Kidney epithelial cell (primary cell): Measurements from ENCODE around the gene BCKDHA. TPM values are rescaled to one million over a fixed set of nuclear protein-coding genes. Genes with fewer than 3 reads are reported as not detected.

Source experiments
- DNase-seq: peaks from one replicate; pipeline ENCODE4 v3.0.0-alpha.2; 2010; ENCODE audit warnings: low read depth
- H3K27me3 ChIP-seq: 2 replicates; pipeline ENCODE4 v1.6.0; 2011; ENCODE audit warnings: low read length; ENCODE audit not compliant: control insufficient read depth, insufficient read depth
- H3K36me3 ChIP-seq: 2 replicates; pipeline ENCODE4 v1.5.1; 2011; ENCODE audit warnings: low read length; ENCODE audit not compliant: control insufficient read depth, insufficient read depth
- H3K4me3 ChIP-seq: 2 replicates; pipeline ENCODE4 v1.5.1; 2011; ENCODE audit warnings: low read depth, mild to moderate bottlenecking, control low read depth, low read length
- total RNA-seq: library from RNA; depleted of rRNA; stranded (reverse); fragments of >200 nt; gene quantifications from 2 replicates; pipeline ENCODE4 v1.2.3, GENCODE V29; 2015
- TF ChIP-seq, protein P1 (sequence below): IDR thresholded peaks from 2 replicates; pipeline ENCODE4 v1.5.1; 2011; ENCODE audit warnings: mild to moderate bottlenecking, moderate library complexity, low read length, control low read depth, inconsistent platforms; ENCODE audit not compliant: insufficient read depth, poor library complexity, severe bottlenecking

Gene BCKDHA
- total RNA-seq, 1 donor from 2014 or later = 49.5 TPM

- no peak for DNase-seq
- TF ChIP-seq, protein P1, sequence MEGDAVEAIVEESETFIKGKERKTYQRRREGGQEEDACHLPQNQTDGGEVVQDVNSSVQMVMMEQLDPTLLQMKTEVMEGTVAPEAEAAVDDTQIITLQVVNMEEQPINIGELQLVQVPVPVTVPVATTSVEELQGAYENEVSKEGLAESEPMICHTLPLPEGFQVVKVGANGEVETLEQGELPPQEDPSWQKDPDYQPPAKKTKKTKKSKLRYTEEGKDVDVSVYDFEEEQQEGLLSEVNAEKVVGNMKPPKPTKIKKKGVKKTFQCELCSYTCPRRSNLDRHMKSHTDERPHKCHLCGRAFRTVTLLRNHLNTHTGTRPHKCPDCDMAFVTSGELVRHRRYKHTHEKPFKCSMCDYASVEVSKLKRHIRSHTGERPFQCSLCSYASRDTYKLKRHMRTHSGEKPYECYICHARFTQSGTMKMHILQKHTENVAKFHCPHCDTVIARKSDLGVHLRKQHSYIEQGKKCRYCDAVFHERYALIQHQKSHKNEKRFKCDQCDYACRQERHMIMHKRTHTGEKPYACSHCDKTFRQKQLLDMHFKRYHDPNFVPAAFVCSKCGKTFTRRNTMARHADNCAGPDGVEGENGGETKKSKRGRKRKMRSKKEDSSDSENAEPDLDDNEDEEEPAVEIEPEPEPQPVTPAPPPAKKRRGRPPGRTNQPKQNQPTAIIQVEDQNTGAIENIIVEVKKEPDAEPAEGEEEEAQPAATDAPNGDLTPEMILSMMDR = no peak
- Histone ChIP-seq H3K36me3 (no peaks in the 10 kb centered on the region), H3K4me3 (no peak overlapping the region), H3K27me3 (no peaks in the 10 kb centered on the region)
Observed at GRCh38 chr19:41384351-41384750, 13.3 kb upstream of the BCKDHA start.

DNA sequence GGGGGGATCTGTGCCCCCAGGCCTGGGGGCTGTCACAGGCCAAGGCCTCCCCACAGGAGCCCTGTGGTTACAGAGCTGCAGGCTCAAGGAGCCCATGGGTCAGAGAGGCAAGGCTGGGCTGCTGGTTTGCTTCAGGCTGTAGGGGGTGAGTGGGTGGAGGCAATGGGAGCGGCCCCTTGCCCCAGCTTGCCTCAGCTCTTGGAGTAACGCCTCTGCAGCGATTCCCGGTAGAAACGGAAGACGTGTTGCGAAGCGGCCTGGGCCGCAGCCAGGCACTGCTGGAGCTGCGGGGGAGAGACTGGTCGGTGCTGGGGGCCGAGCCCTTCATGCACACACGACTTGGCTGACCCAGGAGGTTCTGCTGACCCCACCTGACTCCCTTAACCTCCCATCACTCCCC, 11.2 kb upstream of the BCKDHA start:
- TF ChIP-seq, protein P1 = no peak
- H3K36me3 ChIP-seq = peaks cover 1% of the 10 kb centered on the region
- no peak overlapping the region for H3K4me3 ChIP-seq
- DNase-seq = no peak
- H3K27me3 ChIP-seq = no peaks in the 10 kb centered on the region

DNA sequence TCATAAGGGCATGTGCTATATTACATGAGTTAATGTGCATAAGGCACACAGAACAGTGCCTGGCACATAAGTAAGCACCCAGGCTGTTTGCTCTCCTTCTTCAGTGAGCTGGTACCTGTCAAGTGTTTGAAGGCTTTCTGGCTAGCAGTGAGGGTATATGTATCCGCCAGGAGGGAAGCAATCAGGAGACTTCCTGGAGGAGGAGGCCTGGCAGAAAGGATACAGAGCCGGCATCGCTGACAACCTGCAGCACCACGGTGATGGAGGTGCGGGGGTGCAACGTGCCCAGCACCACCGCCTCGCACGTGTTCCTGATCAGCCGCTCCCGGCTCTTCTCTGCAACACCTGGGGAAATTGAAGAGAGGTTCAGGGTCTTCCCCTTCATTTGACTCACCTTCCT, 6.0 kb upstream of the BCKDHA start:
- Histone ChIP-seq H3K27me3 (no peaks in the 10 kb centered on the region), H3K36me3 (peaks cover 1% of the 10 kb centered on the region), H3K4me3 (no peak overlapping the region)
- TF ChIP-seq, protein P1 = no peak
- DNase-seq = no peak

GRCh38 chr19:41392775-41393174, 4.8 kb upstream of the BCKDHA start:
- TF ChIP-seq, protein P1 = no peak
- Histone ChIP-seq H3K4me3 (no peak overlapping the region), H3K27me3 (no peaks in the 10 kb centered on the region), H3K36me3 (peaks cover 1% of the 10 kb centered on the region)
- DNase-seq = no peak

- TF ChIP-seq, protein P1 = no peak
- DNase-seq = no peak
- peaks cover 1% of the 10 kb centered on the region for H3K36me3 ChIP-seq
- no peaks in the 10 kb centered on the region for H3K27me3 ChIP-seq
- H3K4me3 ChIP-seq = no peak overlapping the region
Observed at GRCh38 chr19:41395355-41395754, 2.3 kb upstream of the BCKDHA start.

DNA sequence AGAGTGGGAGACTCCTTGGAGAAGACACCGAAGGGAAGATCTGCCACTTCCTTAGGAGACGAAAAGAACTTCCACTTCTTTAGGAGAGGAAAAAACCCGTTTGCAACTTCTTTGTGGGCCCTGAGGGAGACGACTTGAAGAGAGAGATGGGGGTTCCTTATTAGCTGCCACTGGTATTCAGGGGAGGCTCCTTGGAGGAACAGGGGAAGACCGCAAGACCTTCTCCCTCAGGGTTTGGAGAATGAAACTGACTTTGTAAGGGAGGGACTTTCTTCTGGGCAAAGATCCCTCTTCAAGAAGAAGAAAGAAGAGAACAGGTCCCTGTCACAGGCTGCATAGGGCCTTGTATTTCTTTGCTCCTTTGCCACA, 416 bp downstream of the BCKDHA start:
- H3K4me3 ChIP-seq = peak overlapping the region; percentile 74
- TF ChIP-seq, protein P1 = no peak
- no peaks in the 10 kb centered on the region for H3K27me3 ChIP-seq
- no peak for DNase-seq
- H3K36me3 ChIP-seq = no peaks in the 10 kb centered on the region
